AG04450 (cell line): ENCODE measurements around the gene RAB40C. TPM values are rescaled to one million over a fixed set of nuclear protein-coding genes. Genes with fewer than 3 reads are reported as not detected.

Experiments
- CTCF ChIA-PET: fragments of 300-600, 350-600 bp; formaldehyde crosslinking; extraction: SDS; loops from one replicate; lab custom pipeline; 2022; ENCODE audit warnings: antibody characterized with exemption, inconsistent platforms; lab: Charles Lee
- POLR2A ChIA-PET: fragments of 350-600 bp; formaldehyde crosslinking; extraction: SDS; loops from one replicate; lab custom pipeline; 2021; ENCODE audit warnings: antibody characterized with exemption, inconsistent platforms; lab: Yijun Ruan, JAX
- DNase-seq: peaks from one replicate; pipeline ENCODE4 v3.0.0-alpha.2; 2011; ENCODE audit warnings: low read depth, low spot score
- H3K27ac ChIP-seq: one replicate; pipeline ENCODE4 v1.5.1; 2012; ENCODE audit warnings: low read depth, low read length, control low read depth
- H3K27me3 ChIP-seq: one replicate; pipeline ENCODE4 v1.6.0; 2012; ENCODE audit warnings: low read length; ENCODE audit not compliant: control insufficient read depth, insufficient read depth
- H3K4me3 ChIP-seq: 2 replicates; pipeline ENCODE4 v1.5.1; 2011; ENCODE audit warnings: mild to moderate bottlenecking, low read depth, low read length, control low read depth
- H3K9me3 ChIP-seq: 2 replicates; pipeline ENCODE4 v1.5.1; 2012; ENCODE audit warnings: low read length; ENCODE audit not compliant: control insufficient read depth, insufficient read depth
- CTCF ChIP-seq: IDR thresholded peaks from 2 replicates; pipeline ENCODE4 v1.5.1; 2011; ENCODE audit warnings: low read depth, low read length, control low read depth, inconsistent platforms
- polyA plus RNA-seq: library from polyadenylated mRNA; depleted of rRNA; stranded (reverse); fragments of >200 nt; gene quantifications from 2 replicates; pipeline ENCODE4 v1.2.3, GENCODE V29; 2011

The RAB40C gene
- polyA plus RNA-seq, 1 experiment, result 4.2 TPM

DNA sequence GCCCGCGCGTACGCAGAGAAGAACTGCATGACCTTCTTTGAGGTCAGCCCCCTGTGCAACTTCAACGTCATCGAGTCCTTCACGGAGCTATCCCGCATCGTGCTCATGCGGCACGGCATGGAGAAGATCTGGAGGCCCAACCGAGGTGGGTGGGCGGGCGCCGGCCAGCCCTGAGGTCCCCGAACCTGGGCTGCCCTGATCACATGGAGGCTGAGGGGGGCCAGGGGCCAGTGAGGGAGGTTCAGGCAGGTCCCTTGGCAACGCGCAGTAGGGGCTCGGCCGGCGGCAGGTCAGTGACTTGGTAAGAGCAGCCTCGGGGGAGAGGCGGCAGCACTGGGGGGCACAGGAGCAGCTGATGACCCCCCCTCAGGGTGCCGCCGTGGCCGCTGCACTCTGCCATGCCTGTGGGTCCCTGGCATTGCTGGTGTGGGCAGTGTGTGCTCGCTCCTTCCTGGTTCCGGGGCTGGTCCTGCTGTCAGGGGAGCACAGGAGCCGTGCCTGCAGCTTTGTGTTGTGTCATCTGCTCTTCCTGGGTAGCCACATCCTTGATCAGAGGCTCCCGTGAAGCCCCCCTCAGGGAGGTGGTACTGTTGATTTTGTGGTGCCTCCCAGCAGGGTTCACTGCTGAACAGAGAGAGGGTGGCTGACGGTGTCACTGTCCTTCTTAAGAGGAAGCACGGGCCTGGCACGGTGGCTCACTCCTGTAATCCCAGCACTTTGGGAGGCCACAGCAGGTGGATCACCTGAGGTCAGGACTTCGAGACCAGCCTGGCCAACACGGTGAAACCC lies 36.3 kb downstream of the RAB40C start:
- peak overlapping the region; percentile 86 for H3K27ac ChIP-seq
- no peak for TF ChIP-seq CTCF
- H3K27me3 ChIP-seq, result no peaks in the 10 kb centered on the region
- POLR2A ChIA-PET, result interaction anchor here (2.3 kb wide), 1 partner anchor 10 kb away, joined by 10 read pairs; the partner anchor contains the start of gene METTL26
- CTCF ChIA-PET, result interaction anchor here (0.6 kb wide), 1 partner anchor 855 kb away, joined by 7 read pairs; no protein-coding TSS in a partner anchor
- DNase-seq, result no peak
- peaks cover 20% of the 10 kb centered on the region; the same call in 1 of the 2 replicates for H3K9me3 ChIP-seq
- H3K4me3 ChIP-seq, result no peak overlapping the region

DNA sequence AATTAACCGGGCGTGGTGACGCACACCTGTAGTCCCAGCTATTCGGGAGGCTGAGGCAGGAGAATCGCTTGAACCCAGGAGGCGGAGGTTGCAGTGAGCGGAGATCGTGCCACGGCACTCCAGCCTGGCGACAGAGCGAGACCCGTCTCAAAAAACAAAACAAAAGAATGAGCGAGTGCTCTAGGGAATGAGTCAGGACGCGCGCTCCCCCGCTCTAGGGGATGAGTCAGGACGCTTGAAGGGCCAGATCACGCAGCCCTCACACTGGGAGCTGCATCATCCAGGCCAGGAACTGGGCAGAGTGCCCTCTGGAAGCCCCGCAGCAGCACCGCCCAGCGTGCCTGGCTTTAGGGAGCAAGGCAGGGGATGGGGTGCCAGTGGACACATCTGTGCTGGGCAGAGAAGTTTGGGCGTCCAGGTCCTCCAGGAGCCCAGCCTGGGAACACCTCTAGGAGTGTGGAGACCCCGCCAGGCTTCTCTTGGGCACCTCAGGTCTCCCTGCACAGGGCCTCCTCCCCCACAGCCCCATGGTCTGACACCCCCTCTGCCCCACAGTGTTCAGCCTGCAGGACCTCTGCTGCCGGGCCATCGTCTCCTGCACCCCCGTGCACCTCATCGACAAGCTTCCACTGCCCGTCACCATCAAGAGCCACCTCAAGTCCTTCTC lies 37.1 kb downstream of the RAB40C start:
- no peaks in the 10 kb centered on the region for H3K27me3 ChIP-seq
- no peak overlapping the region for H3K4me3 ChIP-seq
- TF ChIP-seq CTCF, result no peak
- peak overlapping the region; percentile 86 for H3K27ac ChIP-seq
- CTCF ChIA-PET, result no interaction called here
- peaks cover 20% of the 10 kb centered on the region; the same call in 1 of the 2 replicates for H3K9me3 ChIP-seq
- DNase-seq, result peak; percentile 91
- POLR2A ChIA-PET, result interaction anchor here (0.6 to 2.3 kb wide), 2 partner anchors 9 to 37 kb away, joined by 3 to 10 read pairs; partner anchors contain the start of genes METTL26 and RAB40C

- CTCF ChIA-PET, result no interaction called here
- no peak overlapping the region for H3K4me3 ChIP-seq
- POLR2A ChIA-PET, result interaction anchor here (0.6 to 2.3 kb wide), 2 partner anchors 9 to 37 kb away, joined by 3 to 10 read pairs; partner anchors contain the start of genes METTL26 and RAB40C
- peaks cover 17% of the 10 kb centered on the region; the same call in 1 of the 2 replicates for H3K9me3 ChIP-seq
- peak overlapping the region; percentile 86 for H3K27ac ChIP-seq
- no peak for TF ChIP-seq CTCF
- no peaks in the 10 kb centered on the region for H3K27me3 ChIP-seq
- DNase-seq, result no peak
Observed at GRCh38 chr16:627454-628239, 37.8 kb downstream of the RAB40C start.

DNA sequence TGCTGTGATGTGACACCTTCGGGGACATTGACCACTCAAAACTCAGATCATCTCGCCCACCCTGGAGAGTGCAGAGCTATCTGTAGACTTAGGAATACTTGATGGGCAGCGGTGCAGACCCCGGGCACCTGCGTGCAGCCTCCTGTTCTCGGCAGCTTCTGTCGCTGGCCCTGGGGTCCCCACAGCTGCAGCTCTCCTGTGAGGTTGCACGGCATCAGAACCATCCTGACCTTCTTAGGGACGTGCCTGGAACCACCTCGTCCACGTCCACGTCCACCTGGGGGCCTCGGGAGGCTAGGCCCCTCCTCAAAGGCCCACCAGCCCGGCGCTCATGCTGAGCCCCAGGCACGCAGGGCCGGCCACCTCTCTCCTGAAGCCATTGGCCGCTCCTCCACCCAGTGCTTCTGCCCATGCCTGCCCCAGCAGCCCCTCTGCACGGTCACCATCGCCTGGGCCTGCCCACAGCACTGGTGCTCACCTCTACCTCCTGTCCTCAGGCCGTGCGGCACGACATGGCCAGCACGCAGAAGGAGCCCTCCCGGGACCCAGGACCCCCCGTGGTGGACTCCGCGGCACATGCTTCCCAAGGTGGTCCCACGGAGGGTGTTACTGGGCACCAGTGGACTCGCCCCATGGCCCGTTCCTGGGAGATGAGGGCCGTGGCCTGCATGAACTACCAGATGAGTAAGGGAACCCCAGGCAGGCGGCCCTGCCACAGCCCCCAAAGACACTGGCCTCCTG lies 38.6 kb downstream of the RAB40C start:
- no peak for TF ChIP-seq CTCF
- no peaks in the 10 kb centered on the region for H3K27me3 ChIP-seq
- H3K27ac ChIP-seq, result no peak overlapping the region
- DNase-seq, result no peak
- POLR2A ChIA-PET, result interaction anchor here (2.3 kb wide), 1 partner anchor 8 kb away, joined by 10 read pairs; the partner anchor contains the start of gene METTL26
- no peak overlapping the region for H3K4me3 ChIP-seq
- H3K9me3 ChIP-seq, result peaks cover 14% of the 10 kb centered on the region; the same call in 1 of the 2 replicates
- CTCF ChIA-PET, result interaction anchor here (0.6 kb wide), 1 partner anchor 665 kb away, joined by 3 read pairs; no protein-coding TSS in a partner anchor
